Measurements from ENCODE around the gene ITM2B.

ITM2B gene

GRCh38 chr13:48316826-48317510, 84.0 kb downstream of the ITM2B start:
- peak; percentile 42 for DNase-seq

DNA sequence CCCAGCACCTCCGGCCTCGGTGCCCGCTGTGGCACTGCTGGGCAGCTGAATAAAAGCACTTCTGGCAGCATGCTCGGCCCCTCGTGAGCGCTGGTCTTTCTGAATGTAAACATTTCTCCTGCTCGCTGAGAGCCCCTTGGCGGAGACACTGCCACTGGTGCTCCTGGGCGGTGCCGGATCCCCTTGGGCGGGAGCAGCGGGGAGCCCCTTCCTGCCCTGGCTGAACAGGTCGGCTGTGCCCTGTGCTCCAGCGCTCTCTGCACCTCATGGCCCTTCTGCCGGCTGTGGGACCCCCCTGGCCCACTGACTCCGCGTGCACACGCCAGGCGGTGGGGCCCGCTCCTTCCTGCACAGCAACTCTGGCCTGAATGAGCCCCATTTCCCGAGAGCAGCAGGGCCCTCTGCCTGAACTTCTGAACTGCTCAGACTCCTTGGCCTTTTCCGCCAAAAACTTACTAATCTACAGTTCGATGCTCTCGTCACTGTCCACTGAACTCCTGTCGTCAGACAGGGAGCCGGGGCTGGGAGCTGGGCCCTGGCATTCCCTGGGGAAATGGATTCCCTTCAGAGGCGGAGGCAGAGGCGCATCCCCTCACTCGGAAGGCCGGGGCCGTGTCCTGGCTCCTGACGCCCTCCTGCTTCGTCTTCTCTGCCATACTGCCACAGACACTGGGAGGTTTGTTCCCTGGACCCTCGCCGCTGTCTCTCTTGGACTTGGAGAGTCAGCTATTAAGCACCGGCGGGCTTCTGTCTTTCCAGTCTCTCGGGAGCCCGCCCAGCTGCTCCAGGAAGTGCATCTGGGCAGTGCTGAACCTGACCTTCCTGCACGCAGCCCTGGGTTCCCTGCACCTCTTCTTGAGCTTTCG, 84.7 kb downstream of the ITM2B start:
- peak; percentile 69 for DNase-seq

- no peak for DNase-seq
Measured at GRCh38 chr13:48318377-48318811, 85.4 kb downstream of the ITM2B start.

- DNase-seq = peak; percentile 53
Measured at GRCh38 chr13:48318821-48319511, 86.0 kb downstream of the ITM2B start.

Measured in eye (tissue), 1 donor.